ENCODE measurements around the gene PRKCA.

DNA sequence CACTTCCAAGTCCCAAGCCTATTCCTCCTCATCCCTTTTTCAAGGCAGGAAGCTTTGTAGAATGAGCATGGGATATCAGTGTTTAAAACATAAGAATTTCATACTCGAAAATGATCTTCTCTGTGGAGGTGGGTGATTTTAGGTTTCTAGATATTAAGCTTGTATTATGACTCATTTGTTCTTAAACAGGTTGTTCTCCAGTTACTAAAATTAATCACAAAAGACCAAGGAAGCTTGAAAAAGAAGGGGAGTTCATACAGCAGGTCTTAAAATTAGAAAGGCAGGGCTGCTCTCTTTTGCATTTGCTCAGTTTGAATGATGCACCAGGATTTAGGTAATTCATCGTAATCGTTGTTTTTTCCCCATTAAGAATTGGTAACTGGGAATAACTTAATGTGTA is 208.7 kb downstream of the PRKCA start:
- TF ChIP-seq, protein P1, sequence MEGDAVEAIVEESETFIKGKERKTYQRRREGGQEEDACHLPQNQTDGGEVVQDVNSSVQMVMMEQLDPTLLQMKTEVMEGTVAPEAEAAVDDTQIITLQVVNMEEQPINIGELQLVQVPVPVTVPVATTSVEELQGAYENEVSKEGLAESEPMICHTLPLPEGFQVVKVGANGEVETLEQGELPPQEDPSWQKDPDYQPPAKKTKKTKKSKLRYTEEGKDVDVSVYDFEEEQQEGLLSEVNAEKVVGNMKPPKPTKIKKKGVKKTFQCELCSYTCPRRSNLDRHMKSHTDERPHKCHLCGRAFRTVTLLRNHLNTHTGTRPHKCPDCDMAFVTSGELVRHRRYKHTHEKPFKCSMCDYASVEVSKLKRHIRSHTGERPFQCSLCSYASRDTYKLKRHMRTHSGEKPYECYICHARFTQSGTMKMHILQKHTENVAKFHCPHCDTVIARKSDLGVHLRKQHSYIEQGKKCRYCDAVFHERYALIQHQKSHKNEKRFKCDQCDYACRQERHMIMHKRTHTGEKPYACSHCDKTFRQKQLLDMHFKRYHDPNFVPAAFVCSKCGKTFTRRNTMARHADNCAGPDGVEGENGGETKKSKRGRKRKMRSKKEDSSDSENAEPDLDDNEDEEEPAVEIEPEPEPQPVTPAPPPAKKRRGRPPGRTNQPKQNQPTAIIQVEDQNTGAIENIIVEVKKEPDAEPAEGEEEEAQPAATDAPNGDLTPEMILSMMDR (conservative IDR thresholded peaks at IDR 0.05; ENCODE audit: low read length) = no peak
- no peak for TF ChIP-seq EZH2phosphoT487 (IDR thresholded peaks at IDR 0.05; ENCODE audit: borderline replicate concordance)
